H9 (cell line): ENCODE results near the gene LRRC27. TPM values are rescaled to one million over a fixed set of nuclear protein-coding genes. Genes with fewer than 3 reads are reported as not detected.

ENCODE experiments used
- DNase-seq: peaks from one replicate; pipeline ENCODE4 v3.0.0-alpha.2; 2017
- H2AFZ ChIP-seq: one replicate; pipeline ENCODE4 v1.6.1; 2013; ENCODE audit warnings: mild to moderate bottlenecking, low read length, control low read depth, moderate library complexity
- H2AK5ac ChIP-seq: 2 replicates; pipeline ENCODE4 v1.6.1; 2013; ENCODE audit warnings: low read length, control low read depth, mixed read lengths; ENCODE audit not compliant: insufficient read length
- H2BK120ac ChIP-seq: one replicate; pipeline ENCODE4 v1.6.1; 2013; ENCODE audit warnings: low read depth, mild to moderate bottlenecking, low read length, control low read depth, inconsistent platforms; ENCODE audit not compliant: poor library complexity, severe bottlenecking
- H2BK12ac ChIP-seq: 2 replicates; pipeline ENCODE4 v1.6.1; 2013; ENCODE audit warnings: low read length, control low read depth, mixed read lengths, low read depth; ENCODE audit not compliant: insufficient read length
- H2BK15ac ChIP-seq: 2 replicates; pipeline ENCODE4 v1.6.1; 2013; ENCODE audit warnings: low read depth, low read length, control low read depth
- H2BK20ac ChIP-seq: one replicate; pipeline ENCODE4 v1.6.1; 2013; ENCODE audit warnings: low read depth, mild to moderate bottlenecking, low read length, control low read depth, inconsistent platforms; ENCODE audit not compliant: poor library complexity, severe bottlenecking
- H2BK5ac ChIP-seq: 2 replicates; pipeline ENCODE4 v1.6.1; 2013; ENCODE audit warnings: low read length, control low read depth, mixed read lengths; ENCODE audit not compliant: insufficient read length
- H3K14ac ChIP-seq: 2 replicates; pipeline ENCODE4 v1.6.1; 2013; ENCODE audit warnings: low read length, control low read depth; ENCODE audit not compliant: insufficient read depth
- H3K18ac ChIP-seq: 2 replicates; pipeline ENCODE4 v1.6.1; 2013; ENCODE audit warnings: low read depth, mild to moderate bottlenecking, mixed read lengths, low read length, control low read depth; ENCODE audit not compliant: insufficient read length
- H3K23ac ChIP-seq: 2 replicates; pipeline ENCODE4 v1.6.1; 2013; ENCODE audit warnings: low read length, control low read depth, mixed read lengths, low read depth; ENCODE audit not compliant: insufficient read length
- H3K23me2 ChIP-seq: 2 replicates; pipeline ENCODE4 v1.6.1; 2013; ENCODE audit warnings: low read depth, mild to moderate bottlenecking, mixed read lengths, low read length, control low read depth; ENCODE audit not compliant: insufficient read length, poor library complexity, severe bottlenecking
- H3K27ac ChIP-seq: 2 replicates; pipeline ENCODE4 v1.5.1; 2013; ENCODE audit warnings: low read length, control low read depth, mixed read lengths, low read depth; ENCODE audit not compliant: insufficient read length
- H3K27me3 ChIP-seq: 2 replicates; pipeline ENCODE4 v1.6.1; 2013; ENCODE audit warnings: low read length, control low read depth, inconsistent platforms; ENCODE audit not compliant: insufficient read depth
- H3K4ac ChIP-seq: 2 replicates; pipeline ENCODE4 v1.6.1; 2013; ENCODE audit warnings: low read depth, mild to moderate bottlenecking, control low read depth, inconsistent platforms, low read length, moderate library complexity
- H3K4me1 ChIP-seq: 2 replicates; pipeline ENCODE4 v1.6.1; 2013; ENCODE audit warnings: low read length, control low read depth, inconsistent platforms; ENCODE audit not compliant: insufficient read depth
- H3K4me2 ChIP-seq: 2 replicates; pipeline ENCODE4 v1.6.1; 2013; ENCODE audit warnings: low read length, control low read depth, mixed read lengths; ENCODE audit not compliant: insufficient read length, insufficient read depth
- H3K56ac ChIP-seq: 2 replicates; pipeline ENCODE4 v1.6.1; 2013; ENCODE audit warnings: low read depth, mild to moderate bottlenecking, mixed read lengths, low read length, control low read depth; ENCODE audit not compliant: insufficient read length
- H3K79me1 ChIP-seq: 2 replicates; pipeline ENCODE4 v1.6.1; 2013; ENCODE audit warnings: low read depth, mild to moderate bottlenecking, moderate library complexity, low read length, control low read depth, inconsistent platforms; ENCODE audit not compliant: insufficient read depth, poor library complexity, severe bottlenecking
- H3K79me2 ChIP-seq: 2 replicates; pipeline ENCODE4 v1.6.1; 2013; ENCODE audit warnings: low read length, control low read depth, inconsistent platforms; ENCODE audit not compliant: insufficient read depth
- H3K9ac ChIP-seq: 2 replicates; pipeline ENCODE4 v1.6.1; 2013; ENCODE audit warnings: low read length, control low read depth, mixed read lengths; ENCODE audit not compliant: insufficient read length; ENCODE audit errors: extremely low read depth
- H3K9me3 ChIP-seq: one replicate; pipeline ENCODE4 v1.6.1; 2013; ENCODE audit warnings: low read depth, low read length, inconsistent platforms; ENCODE audit not compliant: control insufficient read depth
- H3T11ph ChIP-seq: one replicate; pipeline ENCODE4 v1.6.1; 2013; ENCODE audit warnings: mild to moderate bottlenecking, low read length, control low read depth, inconsistent platforms
- H4K20me1 ChIP-seq: one replicate; pipeline ENCODE4 v1.6.1; 2013; ENCODE audit not compliant: control insufficient read depth, insufficient read length, insufficient read depth
- H4K5ac ChIP-seq: 2 replicates; pipeline ENCODE4 v1.6.1; 2013; ENCODE audit warnings: low read depth, mild to moderate bottlenecking, mixed read lengths, low read length, control low read depth; ENCODE audit not compliant: insufficient read length
- H4K8ac ChIP-seq: replicated peaks from 2 replicates; pipeline ENCODE4 v1.6.1; 2013; ENCODE audit warnings: low read length, control low read depth, mixed read lengths, low read depth; ENCODE audit not compliant: insufficient read length
- H4K91ac ChIP-seq: 2 replicates; pipeline ENCODE4 v1.6.1; 2013; ENCODE audit warnings: low read depth, mild to moderate bottlenecking, moderate library complexity, mixed read lengths, low read length, control low read depth; ENCODE audit not compliant: insufficient read length
- H3K27ac Mint-ChIP-seq, 3 experiments: 2 replicates in 2 of 3; 3 replicates in 1 of 3; pipeline ENCODE4 v1.8.0; 2020 to 2021; ENCODE audit warnings: mixed read lengths in 3 of 3, mild to moderate bottlenecking in 1 of 3, moderate library complexity in 1 of 3
- H3K27me3 Mint-ChIP-seq: 2 replicates; pipeline ENCODE4 v1.8.0; 2021; ENCODE audit warnings: low read depth, mild to moderate bottlenecking, moderate library complexity, mixed read lengths
- H3K36me3 Mint-ChIP-seq, 3 experiments: 2 replicates in 2 of 3; 3 replicates in 1 of 3; pipeline ENCODE4 v1.8.0; 2020 to 2021; ENCODE audit warnings: low read depth in 3 of 3, mixed read lengths in 3 of 3; ENCODE audit not compliant: insufficient read depth in 1 of 3
- H3K4me1 Mint-ChIP-seq, 2 experiments: 2 replicates each; pipeline ENCODE4 v1.8.0; 2020; ENCODE audit warnings: mixed read lengths in 2 of 2
- H3K4me3 Mint-ChIP-seq, 2 experiments: 2 replicates in 1 of 2; 3 replicates in 1 of 2; pipeline ENCODE4 v1.8.0; 2020 to 2021; ENCODE audit warnings: mild to moderate bottlenecking in 2 of 2, mixed read lengths in 2 of 2, moderate library complexity in 1 of 2
- H3K9me3 Mint-ChIP-seq, 2 experiments: 2 replicates in 1 of 2; 3 replicates in 1 of 2; pipeline ENCODE4 v1.8.0; 2020; ENCODE audit warnings: mild to moderate bottlenecking in 2 of 2, mixed read lengths in 2 of 2, moderate library complexity in 1 of 2
- CTCF ChIP-seq: fragments of 200-600 bp; sonication (generic); conservative IDR thresholded peaks from 3 replicates; pipeline ENCODE4 v1.8.0; 2021; ENCODE audit warnings: antibody characterized with exemption, mild to moderate bottlenecking
- WGBS: extraction: QIAGEN DNeasy Blood & Tissue Kit; methylation state at CpG from one replicate; pipeline ENCODE4 v1.1.7; 2013; ENCODE audit warnings: missing lambda C conversion rate, low lambda C conversion rate, mixed read lengths; ENCODE audit not compliant: insufficient read length; ENCODE audit errors: extremely low coverage; 5-methylcytosine and 5-hydroxymethylcytosine counted together
- total RNA-seq: library from RNA; stranded (reverse); gene quantifications from 2 replicates; pipeline ENCODE4 v1.2.1, GENCODE V29; 2021

Gene LRRC27
- total RNA-seq, 1 experiment from 2014 or later: 2.7 TPM

GRCh38 chr10:132355754-132356153, 23.8 kb downstream of the LRRC27 start:
- peaks cover 5% of the 10 kb centered on the region for H3K27me3 Mint-ChIP-seq
- H3K4me3 Mint-ChIP-seq: no peak overlapping the region
- no peak overlapping the region for H3K9ac ChIP-seq

More at GRCh38 chr10:132355754-132356153, 23.8 kb downstream of the LRRC27 start:
- Histone ChIP-seq H3K23me2 (no peaks in the 10 kb centered on the region), H4K20me1 (no peaks in the 10 kb centered on the region), H3K14ac (no peak overlapping the region), H4K5ac (no peak overlapping the region), H3K4ac (no peak overlapping the region), H3K56ac (no peak overlapping the region), H2BK5ac (no peak overlapping the region), H4K91ac (no peak overlapping the region), H3K4me2 (no peak overlapping the region), H3K4me1 (no peaks in the 10 kb centered on the region), H3K79me1 (no peaks in the 10 kb centered on the region), H2AK5ac (no peak overlapping the region), H3K18ac (no peak overlapping the region), H3K79me2 (no peaks in the 10 kb centered on the region), H3K23ac (no peak overlapping the region), H3T11ph (no peak overlapping the region), H2AFZ (no peak overlapping the region), H2BK20ac (no peak overlapping the region), H3K27me3 (no peaks in the 10 kb centered on the region), H3K27ac (no peak overlapping the region), H2BK120ac (no peak overlapping the region), H3K9me3 (no peaks in the 10 kb centered on the region), H4K8ac (no peak overlapping the region), H2BK12ac (no peak overlapping the region), H2BK15ac (no peak overlapping the region)
- Mint-ChIP-seq H3K27ac (peak overlapping the region in 2 of 3 experiments; percentile 16 to 80; a peak in 1 of 7 replicates), H3K9me3 (peaks cover 3 to 7% of the 10 kb centered on the region in 2 experiments; a peak in 4 of 5 replicates), H3K36me3 (peaks cover 0 to 4% (median 0%) of the 10 kb centered on the region in 3 experiments; a peak in 3 of 7 replicates), H3K4me1 (peaks cover 2 to 6% of the 10 kb centered on the region in 2 experiments; a peak in 2 of 4 replicates)
- no peak for TF ChIP-seq CTCF
- no CpG with 5 or more reads among the region's 13 CpGs for WGBS
- DNase-seq: no peak
